ENCODE data around the gene CCR8.
"Not testable (repeated sequence)": the region's sequence is repeated elsewhere in the genome, so short reads cannot be mapped to it uniquely, and the experiment has no call there.

The CCR8 gene

DNA sequence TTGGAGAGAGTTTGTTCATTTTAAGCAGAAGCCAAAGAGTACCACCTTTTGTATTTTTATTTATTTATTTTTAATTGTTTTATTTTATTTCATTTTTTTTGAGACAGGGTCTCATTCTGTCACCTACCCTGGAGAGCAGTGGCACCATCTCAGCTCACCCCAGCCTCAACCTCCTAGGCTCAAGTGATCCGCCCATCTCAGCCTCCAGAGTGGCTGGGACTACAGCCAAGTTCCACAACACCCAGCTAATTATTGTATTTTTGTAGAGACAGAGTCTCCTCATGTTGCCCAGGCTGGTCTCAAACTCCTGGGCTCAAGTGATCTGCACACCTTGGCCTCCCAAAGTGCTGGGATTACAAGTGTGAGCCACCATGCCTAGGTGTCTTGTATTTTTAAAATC is 9.6 kb downstream of the CCR8 start:
- no peaks in the 10 kb centered on the region for H3K27me3 ChIP-seq (ENCODE audit: control insufficient read depth, insufficient read depth, low read length)
- no peaks in the 10 kb centered on the region for H3K9me3 ChIP-seq (ENCODE audit: control insufficient read depth, low read length)
- H3K36me3 ChIP-seq (ENCODE audit: control insufficient read depth, insufficient read depth, low read length) = no peaks in the 10 kb centered on the region
- H3K4me3 ChIP-seq (ENCODE audit: low read length) = no peak overlapping the region
- no peaks in the 10 kb centered on the region for H3K4me1 ChIP-seq (ENCODE audit: control insufficient read depth, insufficient read depth, low read length)
- H3K9ac ChIP-seq (ENCODE audit: low read length) = no peak overlapping the region

GRCh38 chr3:39343076-39343717 is 13.7 kb downstream of the CCR8 start:
- Histone ChIP-seq H3K27me3 (ENCODE audit: control insufficient read depth, insufficient read depth, low read length) (no peaks in the 10 kb centered on the region), H3K9ac (ENCODE audit: low read length) (no peak overlapping the region), H3K9me3 (ENCODE audit: control insufficient read depth, low read length) (no peaks in the 10 kb centered on the region), H3K4me3 (ENCODE audit: low read length) (no peak overlapping the region), H3K4me1 (ENCODE audit: control insufficient read depth, insufficient read depth, low read length) (no peaks in the 10 kb centered on the region), H3K36me3 (ENCODE audit: control insufficient read depth, insufficient read depth, low read length) (no peaks in the 10 kb centered on the region)

DNA sequence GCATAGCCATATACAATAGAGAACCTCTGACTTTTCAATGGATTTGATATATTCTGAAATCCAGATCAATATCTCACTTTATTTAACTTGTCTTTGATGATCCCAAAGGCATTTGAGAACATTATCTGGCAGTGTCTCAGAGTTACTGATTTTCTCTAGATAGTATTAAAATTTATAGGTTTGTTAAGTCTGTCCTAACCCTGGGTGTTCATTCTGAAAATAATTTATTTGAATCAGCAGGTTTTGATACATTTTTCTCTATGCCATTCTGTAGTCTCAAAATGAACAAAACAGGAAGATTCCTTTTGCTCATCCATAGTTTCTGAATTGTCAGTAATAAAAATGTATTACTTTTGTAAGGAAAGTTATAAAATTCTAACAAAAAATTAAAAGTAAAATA is 14.3 kb downstream of the CCR8 start:
- Histone ChIP-seq H3K9me3 (ENCODE audit: control insufficient read depth, low read length) (no peaks in the 10 kb centered on the region), H3K9ac (ENCODE audit: low read length) (no peak overlapping the region), H3K4me3 (ENCODE audit: low read length) (no peak overlapping the region), H3K36me3 (ENCODE audit: control insufficient read depth, insufficient read depth, low read length) (no peaks in the 10 kb centered on the region), H3K4me1 (ENCODE audit: control insufficient read depth, insufficient read depth, low read length) (no peaks in the 10 kb centered on the region), H3K27me3 (ENCODE audit: control insufficient read depth, insufficient read depth, low read length) (no peaks in the 10 kb centered on the region)

- Histone ChIP-seq H3K4me1 (ENCODE audit: control insufficient read depth, insufficient read depth, low read length) (peaks cover 5% of the 10 kb centered on the region), H3K9ac (ENCODE audit: low read length) (no peak overlapping the region), H3K9me3 (ENCODE audit: control insufficient read depth, low read length) (no peaks in the 10 kb centered on the region), H3K36me3 (ENCODE audit: control insufficient read depth, insufficient read depth, low read length) (no peaks in the 10 kb centered on the region), H3K4me3 (ENCODE audit: low read length) (no peak overlapping the region), H3K27me3 (ENCODE audit: control insufficient read depth, insufficient read depth, low read length) (no peaks in the 10 kb centered on the region)
These were observed 15.3 kb downstream of the CCR8 start for GRCh38 chr3:39344746-39345344.

- no peaks in the 10 kb centered on the region for H3K9me3 ChIP-seq (ENCODE audit: control insufficient read depth, low read length)
- H3K4me1 ChIP-seq (ENCODE audit: control insufficient read depth, insufficient read depth, low read length) = peaks cover 5% of the 10 kb centered on the region
- no peak overlapping the region for H3K9ac ChIP-seq (ENCODE audit: low read length)
- H3K4me3 ChIP-seq (ENCODE audit: low read length) = no peak overlapping the region
- no peaks in the 10 kb centered on the region for H3K36me3 ChIP-seq (ENCODE audit: control insufficient read depth, insufficient read depth, low read length)
- H3K27me3 ChIP-seq (ENCODE audit: control insufficient read depth, insufficient read depth, low read length) = no peaks in the 10 kb centered on the region
These were observed 17.5 kb downstream of the CCR8 start for GRCh38 chr3:39346785-39347585.

GRCh38 chr3:39347586-39347876 is 18.0 kb downstream of the CCR8 start:
- Histone ChIP-seq H3K9me3 (ENCODE audit: control insufficient read depth, low read length) (no peaks in the 10 kb centered on the region), H3K4me3 (ENCODE audit: low read length) (no peak overlapping the region), H3K27me3 (ENCODE audit: control insufficient read depth, insufficient read depth, low read length) (no peaks in the 10 kb centered on the region), H3K4me1 (ENCODE audit: control insufficient read depth, insufficient read depth, low read length) (peaks cover 5% of the 10 kb centered on the region), H3K9ac (ENCODE audit: low read length) (no peak overlapping the region), H3K36me3 (ENCODE audit: control insufficient read depth, insufficient read depth, low read length) (no peaks in the 10 kb centered on the region)

GRCh38 chr3:39349080-39349479 is 19.6 kb downstream of the CCR8 start:
- H3K27me3 ChIP-seq (ENCODE audit: control insufficient read depth, insufficient read depth, low read length) = no peaks in the 10 kb centered on the region
- H3K4me3 ChIP-seq (ENCODE audit: low read length) = no peak overlapping the region
- peaks cover 5% of the 10 kb centered on the region for H3K4me1 ChIP-seq (ENCODE audit: control insufficient read depth, insufficient read depth, low read length)
- no peak overlapping the region for H3K9ac ChIP-seq (ENCODE audit: low read length)
- no peaks in the 10 kb centered on the region for H3K9me3 ChIP-seq (ENCODE audit: control insufficient read depth, low read length)
- no peaks in the 10 kb centered on the region for H3K36me3 ChIP-seq (ENCODE audit: control insufficient read depth, insufficient read depth, low read length)

- Histone ChIP-seq H3K4me1 (ENCODE audit: control insufficient read depth, insufficient read depth, low read length) (peaks cover 5% of the 10 kb centered on the region), H3K9me3 (ENCODE audit: control insufficient read depth, low read length) (no peaks in the 10 kb centered on the region), H3K9ac (ENCODE audit: low read length) (no peak overlapping the region), H3K36me3 (ENCODE audit: control insufficient read depth, insufficient read depth, low read length) (no peaks in the 10 kb centered on the region), H3K27me3 (ENCODE audit: control insufficient read depth, insufficient read depth, low read length) (no peaks in the 10 kb centered on the region), H3K4me3 (ENCODE audit: low read length) (no peak overlapping the region)
These were observed 21.2 kb downstream of the CCR8 start for GRCh38 chr3:39350714-39351113.

DNA sequence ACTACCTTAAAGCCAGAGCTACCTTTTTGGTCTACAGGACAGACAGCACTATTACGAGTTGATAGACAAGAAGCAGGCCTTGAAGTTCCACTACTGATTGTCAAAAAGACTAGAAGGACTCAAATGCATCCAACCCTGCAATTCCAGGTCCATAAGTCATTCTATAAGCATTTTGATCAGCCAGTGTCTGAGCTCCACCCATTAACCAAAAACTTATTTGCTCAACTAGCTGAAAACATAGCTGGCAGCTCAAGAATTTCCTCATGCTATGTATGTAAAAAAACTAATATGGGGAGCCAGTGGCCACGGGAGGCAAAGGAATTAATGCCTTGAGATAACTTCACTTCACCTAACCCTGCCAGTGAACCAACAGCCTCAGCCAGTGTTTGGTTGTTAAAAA is 21.6 kb downstream of the CCR8 start:
- H3K9ac ChIP-seq (ENCODE audit: low read length); H3K27me3 ChIP-seq (ENCODE audit: control insufficient read depth, insufficient read depth, low read length); H3K9me3 ChIP-seq (ENCODE audit: control insufficient read depth, low read length); H3K36me3 ChIP-seq (ENCODE audit: control insufficient read depth, insufficient read depth, low read length); H3K4me3 ChIP-seq (ENCODE audit: low read length); H3K4me1 ChIP-seq (ENCODE audit: control insufficient read depth, insufficient read depth, low read length): not testable (repeated sequence)

DNA sequence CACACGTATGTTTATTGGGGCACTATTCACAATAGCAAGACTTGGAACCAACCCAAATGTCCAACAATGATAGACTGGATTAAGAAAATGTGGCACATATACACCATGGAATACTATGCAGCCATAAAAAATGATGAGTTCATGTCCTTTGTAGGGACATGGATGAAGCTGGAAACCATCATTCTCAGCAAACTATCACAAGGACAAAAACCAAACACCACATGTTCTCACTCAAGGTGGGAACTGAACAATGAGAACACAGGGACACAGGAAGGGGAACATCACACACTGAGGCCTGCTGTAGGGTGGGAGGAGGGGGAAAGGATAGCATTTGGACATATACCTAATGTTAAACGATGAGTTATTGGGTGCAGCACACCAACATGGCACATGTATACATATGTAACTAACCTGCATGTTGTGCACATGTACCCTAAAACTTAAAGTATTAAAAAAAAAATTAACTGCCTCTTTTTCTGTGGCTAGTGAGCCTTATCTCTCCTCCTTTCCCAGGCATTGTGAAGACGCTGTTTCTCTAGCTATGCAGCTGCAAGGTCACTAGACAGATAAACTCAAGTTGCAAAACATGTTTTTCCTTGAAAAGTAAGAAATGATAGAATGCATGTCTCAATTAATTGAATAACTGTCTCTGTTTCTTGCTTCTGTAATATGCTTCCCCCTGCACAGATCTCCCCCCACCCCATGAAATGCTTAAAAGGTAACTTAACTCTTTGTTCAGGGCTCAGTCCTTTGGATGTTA is 23.8 kb downstream of the CCR8 start:
- not testable (repeated sequence) for H3K27me3 ChIP-seq (ENCODE audit: control insufficient read depth, insufficient read depth, low read length); H3K4me3 ChIP-seq (ENCODE audit: low read length); H3K36me3 ChIP-seq (ENCODE audit: control insufficient read depth, insufficient read depth, low read length); H3K9me3 ChIP-seq (ENCODE audit: control insufficient read depth, low read length); H3K4me1 ChIP-seq (ENCODE audit: control insufficient read depth, insufficient read depth, low read length); H3K9ac ChIP-seq (ENCODE audit: low read length)

- H3K27me3 ChIP-seq (ENCODE audit: control insufficient read depth, insufficient read depth, low read length) = no peaks in the 10 kb centered on the region
- H3K4me3 ChIP-seq (ENCODE audit: low read length) = no peak overlapping the region
- H3K9ac ChIP-seq (ENCODE audit: low read length) = no peak overlapping the region
- H3K36me3 ChIP-seq (ENCODE audit: control insufficient read depth, insufficient read depth, low read length) = no peaks in the 10 kb centered on the region
- H3K4me1 ChIP-seq (ENCODE audit: control insufficient read depth, insufficient read depth, low read length) = no peaks in the 10 kb centered on the region
- H3K9me3 ChIP-seq (ENCODE audit: control insufficient read depth, low read length) = no peaks in the 10 kb centered on the region
These were observed 28.8 kb downstream of the CCR8 start for GRCh38 chr3:39358333-39358732.
